ENCODE data around the gene HOXD8. TPM values are rescaled to one million over a fixed set of nuclear protein-coding genes. Genes with fewer than 3 reads are reported as not detected.

The HOXD8 gene
- total RNA-seq, 4 donors from 2014 or later: 7.8 to 23.5 (median 13.4) TPM

DNA sequence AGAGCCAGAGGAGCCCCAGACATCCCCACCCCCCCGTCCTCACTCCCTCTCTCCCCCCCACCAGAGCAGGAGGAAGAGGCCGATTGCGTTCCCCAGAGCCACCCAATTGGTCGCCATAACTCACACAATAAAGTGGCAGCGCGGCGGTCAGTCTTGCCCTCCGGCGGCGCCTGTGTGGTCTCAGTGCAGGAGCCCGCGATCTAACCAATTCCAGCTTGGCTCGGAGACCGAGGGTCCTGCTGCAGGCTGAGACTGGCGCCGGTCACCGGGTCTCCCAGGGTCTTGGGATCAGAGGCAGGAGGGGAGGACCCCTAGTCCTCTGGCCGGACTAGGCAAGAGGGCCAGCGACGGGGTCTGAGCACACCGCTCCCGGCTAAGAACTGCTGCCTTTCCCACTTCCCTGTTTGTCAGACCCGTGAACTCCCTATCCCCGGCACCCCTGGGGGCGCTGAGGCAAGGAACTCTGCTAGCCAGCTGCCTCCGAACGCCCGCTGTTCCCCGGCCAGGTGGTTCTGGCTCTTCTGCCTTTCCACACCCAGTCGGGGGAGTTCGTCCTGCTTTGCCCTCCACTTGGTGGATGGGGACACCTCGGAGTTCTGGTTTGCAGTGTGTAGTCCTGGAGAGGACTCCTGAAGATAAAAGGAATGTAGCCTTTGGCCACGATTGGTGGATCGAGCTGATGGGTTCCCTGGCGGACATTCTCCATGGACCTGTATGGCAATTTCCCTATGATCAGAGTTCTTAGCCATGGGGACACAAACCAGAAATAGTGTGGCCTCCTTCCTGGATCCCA, 30.9 kb upstream of the HOXD8 start:
- no peak for DNase-seq
- Histone ChIP-seq H3K36me3 (no peaks in the 10 kb centered on the region), H3K27me3 (peaks cover 100% of the 10 kb centered on the region), H3K27ac (no peak overlapping the region), H3K9me3 (no peaks in the 10 kb centered on the region), H3K4me3 (no peak overlapping the region), H3K4me1 (peaks cover 2 to 27% (median 20%) of the 10 kb centered on the region in 4 donors)
- intact Hi-C loops (cut with DNase I; ENCODE audit: low total_unique reads): no loop called here
- in situ Hi-C loops (cut with MboI; ENCODE audit: low pct_ligation_motif_present in 1 of 4, low pct_unique_long_range_greater_than_20kb in 1 of 4, low sequenced_read_pairs in 3 of 4): loop anchor here in 3 of 4 donors (10.0 to 25.0 kb wide), 4 partner anchors 411 to 736 kb away; no protein-coding TSS in a partner anchor
- TF ChIP-seq, protein P1, sequence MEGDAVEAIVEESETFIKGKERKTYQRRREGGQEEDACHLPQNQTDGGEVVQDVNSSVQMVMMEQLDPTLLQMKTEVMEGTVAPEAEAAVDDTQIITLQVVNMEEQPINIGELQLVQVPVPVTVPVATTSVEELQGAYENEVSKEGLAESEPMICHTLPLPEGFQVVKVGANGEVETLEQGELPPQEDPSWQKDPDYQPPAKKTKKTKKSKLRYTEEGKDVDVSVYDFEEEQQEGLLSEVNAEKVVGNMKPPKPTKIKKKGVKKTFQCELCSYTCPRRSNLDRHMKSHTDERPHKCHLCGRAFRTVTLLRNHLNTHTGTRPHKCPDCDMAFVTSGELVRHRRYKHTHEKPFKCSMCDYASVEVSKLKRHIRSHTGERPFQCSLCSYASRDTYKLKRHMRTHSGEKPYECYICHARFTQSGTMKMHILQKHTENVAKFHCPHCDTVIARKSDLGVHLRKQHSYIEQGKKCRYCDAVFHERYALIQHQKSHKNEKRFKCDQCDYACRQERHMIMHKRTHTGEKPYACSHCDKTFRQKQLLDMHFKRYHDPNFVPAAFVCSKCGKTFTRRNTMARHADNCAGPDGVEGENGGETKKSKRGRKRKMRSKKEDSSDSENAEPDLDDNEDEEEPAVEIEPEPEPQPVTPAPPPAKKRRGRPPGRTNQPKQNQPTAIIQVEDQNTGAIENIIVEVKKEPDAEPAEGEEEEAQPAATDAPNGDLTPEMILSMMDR (IDR thresholded peaks at IDR 0.05): no peak
- TF ChIP-seq POLR2AphosphoS5 (IDR thresholded peaks at IDR 0.05): no peak
- no peak for TF ChIP-seq POLR2A (IDR thresholded peaks at IDR 0.05)
- no peak for TF ChIP-seq EP300 (IDR thresholded peaks at IDR 0.05; ENCODE audit: low read depth)
- WGBS, 2 donors (ENCODE audit: low coverage in 1 of 2): 19% methylated on average over 14 of the region's 35 CpGs; no CpG with 5 or more reads in 1 of the 2 donors

DNA sequence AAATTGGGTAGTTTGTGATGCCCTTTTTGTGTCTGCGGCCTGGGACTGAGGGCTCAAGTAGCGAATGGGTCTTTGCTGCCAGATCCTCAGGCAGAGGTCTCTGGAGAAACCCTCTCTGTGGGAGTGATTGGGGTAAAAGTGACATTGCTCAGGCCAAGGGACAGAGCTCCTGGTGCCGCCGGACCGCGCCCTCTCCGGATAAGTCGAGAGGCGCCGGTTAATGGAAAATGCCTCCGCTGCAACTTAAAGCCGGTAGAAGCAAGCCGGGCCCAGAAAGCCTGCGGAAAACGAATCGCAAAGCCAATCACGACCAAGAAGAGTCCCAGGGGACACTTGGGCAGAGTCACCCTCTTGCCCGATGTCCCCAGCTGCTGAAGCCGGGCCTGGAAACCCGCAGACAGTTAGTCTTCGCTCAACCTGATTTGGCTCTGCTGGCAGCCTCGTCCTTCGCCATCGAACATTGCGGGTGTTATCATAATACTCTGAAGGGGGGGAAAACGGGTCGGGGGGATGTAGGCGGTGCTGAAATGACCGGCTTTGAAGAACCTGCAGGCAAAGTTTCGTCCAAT, 30.3 kb upstream of the HOXD8 start:
- intact Hi-C loops (cut with DNase I; ENCODE audit: low total_unique reads): no loop called here
- in situ Hi-C loops (cut with MboI; ENCODE audit: low pct_ligation_motif_present in 1 of 4, low pct_unique_long_range_greater_than_20kb in 1 of 4, low sequenced_read_pairs in 3 of 4): loop anchor here in 3 of 4 donors (10.0 to 25.0 kb wide), 4 partner anchors 412 to 737 kb away; no protein-coding TSS in a partner anchor
- TF ChIP-seq, protein P1 (IDR thresholded peaks at IDR 0.05): no peak
- TF ChIP-seq POLR2A (IDR thresholded peaks at IDR 0.05) (no peak), EP300 (IDR thresholded peaks at IDR 0.05; ENCODE audit: low read depth) (no peak), POLR2AphosphoS5 (IDR thresholded peaks at IDR 0.05) (no peak)
- 36 to 49% methylated on average over 17 to 30 of the region's 30 CpGs for WGBS, 2 donors (ENCODE audit: low coverage in 1 of 2)
- no peaks in the 10 kb centered on the region for H3K36me3 ChIP-seq
- no peak for DNase-seq
- H3K27ac ChIP-seq: no peak overlapping the region
- no peak overlapping the region for H3K4me3 ChIP-seq
- no peaks in the 10 kb centered on the region for H3K9me3 ChIP-seq
- H3K27me3 ChIP-seq: peaks cover 100% of the 10 kb centered on the region
- peaks cover 0 to 30% (median 23%) of the 10 kb centered on the region in 4 donors for H3K4me1 ChIP-seq

DNA sequence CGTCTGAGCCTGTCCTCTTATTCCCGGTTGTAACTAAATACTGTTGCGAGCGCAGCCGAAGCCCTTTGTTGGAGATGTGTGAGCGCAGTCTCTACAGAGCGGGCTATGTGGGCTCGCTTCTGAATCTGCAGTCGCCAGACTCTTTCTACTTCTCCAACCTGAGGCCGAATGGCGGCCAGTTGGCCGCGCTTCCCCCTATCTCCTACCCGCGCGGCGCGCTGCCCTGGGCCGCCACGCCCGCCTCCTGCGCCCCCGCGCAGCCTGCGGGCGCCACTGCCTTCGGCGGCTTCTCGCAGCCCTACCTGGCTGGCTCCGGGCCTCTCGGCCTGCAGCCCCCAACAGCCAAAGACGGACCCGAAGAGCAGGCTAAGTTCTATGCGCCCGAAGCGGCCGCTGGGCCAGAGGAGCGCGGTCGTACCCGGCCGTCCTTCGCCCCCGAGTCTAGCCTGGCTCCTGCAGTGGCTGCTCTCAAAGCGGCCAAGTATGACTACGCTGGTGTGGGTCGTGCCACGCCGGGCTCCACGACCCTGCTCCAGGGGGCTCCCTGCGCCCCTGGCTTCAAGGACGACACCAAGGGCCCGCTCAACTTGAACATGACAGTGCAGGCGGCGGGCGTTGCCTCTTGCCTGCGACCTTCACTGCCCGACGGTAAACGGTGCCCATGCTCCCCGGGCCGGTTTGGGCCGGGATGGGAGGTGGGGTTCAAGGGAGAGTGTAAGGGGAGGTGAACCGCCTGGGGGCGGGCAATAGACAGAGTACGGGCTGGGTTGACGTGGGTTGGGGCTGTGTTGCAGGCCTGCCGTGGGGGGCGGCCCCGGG, 29.6 kb upstream of the HOXD8 start, which contains the start of gene HOXD12:
Gene HOXD12, plus strand, starts transcription at position 68 of the 819 bp plus-strand sequence. Its CDS starts 7 bp downstream, at position 75.
- WGBS, 2 donors (ENCODE audit: low coverage in 1 of 2): 32 to 40% methylated on average over 5 to 65 of the region's 70 CpGs
- Histone ChIP-seq H3K4me3 (no peak within 1 kb of the TSS), H3K27me3 (peaks cover 100% of the 10 kb centered on the region), H3K9me3 (no peaks in the 10 kb centered on the region), H3K4me1 (peaks cover 0 to 37% (median 30%) of the 10 kb centered on the region in 4 donors), H3K27ac (no peak within 1 kb of the TSS), H3K36me3 (no peaks in the 10 kb centered on the region)
- in situ Hi-C loops (cut with MboI; ENCODE audit: low pct_ligation_motif_present in 1 of 4, low pct_unique_long_range_greater_than_20kb in 1 of 4, low sequenced_read_pairs in 3 of 4) (loop anchor here (10.0 to 25.0 kb wide), 6 partner anchors 413 to 1037 kb away; no protein-coding TSS in a partner anchor), intact Hi-C loops (cut with DNase I; ENCODE audit: low total_unique reads) (no loop called here)
- no peak for TF ChIP-seq POLR2A (IDR thresholded peaks at IDR 0.05)
- TF ChIP-seq EP300 (IDR thresholded peaks at IDR 0.05; ENCODE audit: low read depth): no peak
- no peak for DNase-seq

DNA sequence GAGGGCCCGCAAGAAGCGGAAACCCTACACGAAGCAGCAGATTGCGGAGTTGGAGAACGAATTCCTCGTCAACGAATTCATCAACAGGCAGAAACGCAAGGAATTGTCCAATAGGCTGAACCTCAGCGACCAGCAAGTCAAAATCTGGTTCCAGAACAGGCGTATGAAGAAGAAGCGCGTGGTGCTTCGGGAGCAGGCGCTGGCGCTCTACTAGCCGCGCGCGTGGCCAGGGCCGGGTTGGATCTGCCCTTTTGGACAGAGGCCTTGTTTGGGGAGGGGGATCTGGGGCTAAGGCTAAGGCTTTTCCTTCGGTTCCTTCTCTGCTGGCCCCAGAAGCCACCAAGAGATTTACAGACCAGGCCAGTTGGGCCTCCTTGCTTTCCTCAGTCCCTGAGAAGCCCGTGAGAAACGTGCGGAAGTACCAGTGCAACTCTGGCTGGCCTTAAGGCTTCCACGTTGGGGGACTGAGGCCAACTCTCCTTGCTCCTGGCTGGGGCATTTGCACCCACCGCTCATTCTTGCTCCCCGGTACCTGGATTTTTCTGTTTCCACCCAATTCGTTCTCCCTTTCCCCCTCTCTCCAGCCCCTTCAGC, 28.9 kb upstream of the HOXD8 start:
- no peak overlapping the region for H3K4me3 ChIP-seq
- H3K4me1 ChIP-seq: peaks cover 0 to 38% (median 31%) of the 10 kb centered on the region in 4 donors
- H3K27ac ChIP-seq: no peak overlapping the region
- H3K27me3 ChIP-seq: peaks cover 100% of the 10 kb centered on the region
- H3K9me3 ChIP-seq: no peaks in the 10 kb centered on the region
- no peaks in the 10 kb centered on the region for H3K36me3 ChIP-seq
- TF ChIP-seq POLR2AphosphoS5 (IDR thresholded peaks at IDR 0.05): no peak
- no peak for TF ChIP-seq POLR2A (IDR thresholded peaks at IDR 0.05)
- TF ChIP-seq EP300 (IDR thresholded peaks at IDR 0.05; ENCODE audit: low read depth): no peak
- TF ChIP-seq, protein P1 (IDR thresholded peaks at IDR 0.05): no peak
- 57 to 67% methylated on average over 6 to 28 of the region's 28 CpGs for WGBS, 2 donors (ENCODE audit: low coverage in 1 of 2)
- in situ Hi-C loops (cut with MboI; ENCODE audit: low pct_ligation_motif_present in 1 of 4, low pct_unique_long_range_greater_than_20kb in 1 of 4, low sequenced_read_pairs in 3 of 4): loop anchor here in 3 of 4 donors (25.0 kb wide), 2 partner anchors 712 to 1037 kb away; no protein-coding TSS in a partner anchor
- intact Hi-C loops (cut with DNase I; ENCODE audit: low total_unique reads): no loop called here
- no peak for DNase-seq
